H1 (cell line): ENCODE data around the gene BPGM. TPM values are rescaled to one million over a fixed set of nuclear protein-coding genes. Genes with fewer than 3 reads are reported as not detected.

Experiments
- CTCF ChIA-PET: fragments of 300-600 bp; sonication (Branson Sonifier 250); formaldehyde crosslinking; loops from one replicate; lab custom pipeline; 2021; ENCODE audit not compliant: partially characterized antibody; lab: Charles Lee
- POLR2A ChIA-PET: fragments of 300-600 bp; sonication (Branson Sonifier 250); formaldehyde crosslinking; loops from one replicate; lab custom pipeline; 2021; ENCODE audit warnings: inconsistent platforms; ENCODE audit not compliant: partially characterized antibody; lab: Charles Lee
- DNase-seq, 2 experiments: peaks; one replicate each; pipeline versions ENCODE4 v3.0.0 to v3.0.0-alpha.2; 2010 to 2022; ENCODE audit warnings: low spot score in 2 of 2, low read depth in 1 of 2, mixed read lengths in 1 of 2
- FAIRE-seq: peaks from 2 replicates; lab custom pipeline; 2011; peaks lifted over from hg19 to GRCh38; lab: Jason Lieb, UNC
- H2AFZ ChIP-seq: 2 replicates; pipeline ENCODE4 v1.8.1; 2012; ENCODE audit warnings: low read length, inconsistent platforms
- H2AK5ac ChIP-seq: 2 replicates; pipeline ENCODE4 v1.6.1; 2013; ENCODE audit warnings: low read depth, low read length
- H2BK120ac ChIP-seq: replicated peaks from 2 replicates; pipeline ENCODE3; 2013; ENCODE audit warnings: low read depth, low read length, inconsistent platforms
- H2BK12ac ChIP-seq: 2 replicates; pipeline ENCODE4 v1.6.1; 2013; ENCODE audit warnings: low read depth, low read length
- H2BK15ac ChIP-seq: 2 replicates; pipeline ENCODE4 v1.6.1; 2013; ENCODE audit warnings: low read length
- H2BK20ac ChIP-seq: 2 replicates; pipeline ENCODE4 v1.6.1; 2013; ENCODE audit warnings: low read length
- H2BK5ac ChIP-seq: 2 replicates; pipeline ENCODE4 v1.6.1; 2013; ENCODE audit warnings: low read depth, low read length
- H3K14ac ChIP-seq: 2 replicates; pipeline ENCODE4 v1.6.1; 2013; ENCODE audit warnings: inconsistent platforms; ENCODE audit not compliant: insufficient read length
- H3K18ac ChIP-seq: 2 replicates; pipeline ENCODE4 v1.6.1; 2013; ENCODE audit warnings: low read length; ENCODE audit errors: extremely low read depth
- H3K23ac ChIP-seq: 2 replicates; pipeline ENCODE4 v1.6.1; 2013; ENCODE audit warnings: inconsistent platforms; ENCODE audit not compliant: insufficient read length
- H3K23me2 ChIP-seq: 2 replicates; pipeline ENCODE4 v1.6.1; 2013; ENCODE audit warnings: low read depth, low read length
- H3K27ac ChIP-seq: 2 replicates; pipeline ENCODE4 v1.6.1; 2011; ENCODE audit warnings: low read depth, low read length, inconsistent platforms
- H3K27me3 ChIP-seq, 4 experiments: replicated peaks in 1 of 4; 1 replicate in 1 of 4; 2 replicates in 3 of 4; pipeline versions ENCODE4 v1.6.1 to v1.8.1; 2011 to 2013; ENCODE audit warnings: low read length in 3 of 4, mild to moderate bottlenecking in 3 of 4, inconsistent platforms in 2 of 4, mixed read lengths in 2 of 4, moderate library complexity in 1 of 4; ENCODE audit not compliant: control insufficient read depth in 3 of 4, insufficient read depth in 3 of 4; ENCODE audit errors: extremely low read depth in 1 of 4
- H3K36me3 ChIP-seq, 4 experiments: 2 replicates each; pipeline versions ENCODE4 v1.6.1 to v1.8.1; 2011 to 2013; ENCODE audit warnings: mild to moderate bottlenecking in 4 of 4, low read length in 3 of 4, moderate library complexity in 2 of 4, control low read depth in 1 of 4, inconsistent platforms in 1 of 4; ENCODE audit not compliant: insufficient read depth in 4 of 4, control insufficient read depth in 2 of 4
- H3K4ac ChIP-seq: replicated peaks from 2 replicates; pipeline ENCODE3; 2013; ENCODE audit warnings: low read length, low read depth, mixed read lengths, inconsistent platforms; ENCODE audit not compliant: insufficient read length
- H3K4me1 ChIP-seq, 4 experiments: replicated peaks in 1 of 4; 1 replicate in 1 of 4; 2 replicates in 3 of 4; pipeline versions ENCODE4 v1.6.1 to v1.8.1; 2011 to 2013; ENCODE audit warnings: low read length in 3 of 4, inconsistent platforms in 2 of 4, mixed read lengths in 1 of 4; ENCODE audit not compliant: insufficient read depth in 4 of 4, control insufficient read depth in 3 of 4
- H3K4me2 ChIP-seq, 2 experiments: 2 replicates each; pipeline versions ENCODE4 v1.6.1 to v1.8.1; 2011 to 2013; ENCODE audit warnings: low read depth in 2 of 2, low read length in 2 of 2, control low read depth in 1 of 2, inconsistent platforms in 1 of 2, mild to moderate bottlenecking in 1 of 2; ENCODE audit not compliant: insufficient read depth in 1 of 2
- H3K4me3 ChIP-seq, 4 experiments: fragments of 200-600, 300-600 bp in 1 of 4; sonication (generic), shearing (Covaris generic), sonication (Bioruptor Twin) in 1 of 4; 2 replicates each; pipeline versions ENCODE4 v1.5.1 to v1.8.1; 2011 to 2016; ENCODE audit warnings: low read length in 4 of 4, low read depth in 3 of 4, control low read depth in 2 of 4, inconsistent platforms in 2 of 4, mild to moderate bottlenecking in 2 of 4, mixed read lengths in 1 of 4, moderate library complexity in 1 of 4; ENCODE audit not compliant: insufficient read depth in 2 of 4; ENCODE audit errors: extremely low read depth in 1 of 4
- H3K56ac ChIP-seq: replicated peaks from 2 replicates; pipeline ENCODE3; 2013; ENCODE audit warnings: low read depth, mild to moderate bottlenecking, mixed read lengths, low read length, inconsistent platforms; ENCODE audit not compliant: insufficient read length
- H3K79me1 ChIP-seq: 2 replicates; pipeline ENCODE4 v1.6.1; 2013; ENCODE audit warnings: low read depth, low read length, control low read depth
- H3K79me2 ChIP-seq, 2 experiments: 2 replicates each; pipeline versions ENCODE4 v1.6.1 to v1.8.1; 2012 to 2013; ENCODE audit warnings: low read length in 2 of 2, mild to moderate bottlenecking in 2 of 2, inconsistent platforms in 1 of 2; ENCODE audit not compliant: insufficient read depth in 2 of 2, control insufficient read depth in 1 of 2
- H3K9ac ChIP-seq, 4 experiments: replicated peaks in 1 of 4; 1 replicate in 1 of 4; 2 replicates in 3 of 4; pipeline versions ENCODE4 v1.6.1 to v1.8.1; 2011 to 2013; ENCODE audit warnings: low read depth in 3 of 4, low read length in 3 of 4, control low read depth in 2 of 4, mild to moderate bottlenecking in 2 of 4, moderate library complexity in 2 of 4, inconsistent platforms in 1 of 4; ENCODE audit errors: extremely low read depth in 1 of 4
- H3K9me3 ChIP-seq, 2 experiments: 2 replicates each; pipeline versions ENCODE4 v1.6.1 to v1.8.1; 2012 to 2013; ENCODE audit warnings: mild to moderate bottlenecking in 2 of 2, moderate library complexity in 2 of 2, control low read depth in 1 of 2, inconsistent platforms in 1 of 2, low read depth in 1 of 2, low read length in 1 of 2, mixed read lengths in 1 of 2; ENCODE audit not compliant: insufficient read depth in 2 of 2
- H4K20me1 ChIP-seq, 2 experiments: replicated peaks in 1 of 2; 2 replicates each; pipeline versions ENCODE3 to v1.8.1; 2011 to 2013; ENCODE audit warnings: inconsistent platforms in 2 of 2, low read length in 2 of 2, mild to moderate bottlenecking in 1 of 2; ENCODE audit not compliant: insufficient read depth in 2 of 2, control insufficient read depth in 1 of 2
- H4K5ac ChIP-seq: 2 replicates; pipeline ENCODE4 v1.6.1; 2013; ENCODE audit warnings: low read length, low read depth, mixed read lengths, inconsistent platforms; ENCODE audit not compliant: insufficient read length
- H4K8ac ChIP-seq: 2 replicates; pipeline ENCODE4 v1.8.0; 2013; ENCODE audit warnings: mild to moderate bottlenecking, moderate library complexity, low read length, inconsistent platforms; ENCODE audit not compliant: insufficient read depth; ENCODE audit errors: extremely low read depth
- H4K91ac ChIP-seq: replicated peaks from 2 replicates; pipeline ENCODE3; 2013; ENCODE audit warnings: low read length, mixed read lengths, inconsistent platforms; ENCODE audit not compliant: insufficient read length
- GABPA ChIP-seq: IDR thresholded peaks from 2 replicates; pipeline ENCODE4 v1.6.1; 2011; ENCODE audit warnings: mild to moderate bottlenecking, low read length, moderate library complexity, borderline replicate concordance; ENCODE audit not compliant: insufficient read depth
- NRF1 ChIP-seq: IDR thresholded peaks from 2 replicates; pipeline ENCODE4 v1.6.1; 2011; ENCODE audit warnings: mild to moderate bottlenecking, low read depth, low read length, improper control_type of control experiment
- RNF2 ChIP-seq: fragments of 200-900, 300-1000 bp; sonication (generic); IDR thresholded peaks from 2 replicates; pipeline ENCODE4 v1.7.1; 2016; ENCODE audit warnings: borderline replicate concordance, low read depth, mild to moderate bottlenecking, antibody characterized with exemption, low read length; ENCODE audit not compliant: poor library complexity, severe bottlenecking; ENCODE audit errors: missing control alignments
- SP2 ChIP-seq: IDR thresholded peaks from 2 replicates; pipeline ENCODE4 v1.6.1; 2012; ENCODE audit warnings: mild to moderate bottlenecking, low read length, inconsistent platforms
- TEAD4 ChIP-seq: IDR thresholded peaks from 2 replicates; pipeline ENCODE4 v1.6.1; 2012; ENCODE audit warnings: low read depth, low read length, inconsistent platforms, mixed read lengths
- WGBS, 2 experiments: shearing (Covaris generic) in 1 of 2; methylation state at CpG; one replicate each; pipeline versions ENCODE4 v1.1.6 to v1.1.7; 2013 to 2015; ENCODE audit warnings: low lambda C conversion rate in 2 of 2, mixed read lengths in 2 of 2, inconsistent platforms in 1 of 2, low coverage in 1 of 2, missing lambda C conversion rate in 1 of 2; ENCODE audit not compliant: insufficient replicate concordance in 2 of 2, insufficient coverage in 1 of 2, insufficient read length in 1 of 2; ENCODE audit errors: extremely low coverage in 1 of 2, missing lambda C conversion rate in 1 of 2; 5-methylcytosine and 5-hydroxymethylcytosine counted together
- polyA plus RNA-seq, 7 experiments: library from polyadenylated mRNA; depleted of rRNA in 3 of 7; stranded (reverse) in 5 of 7; unstranded in 2 of 7; fragments of >200 nt in 5 of 7; fragments of 200-250 nt in 2 of 7; gene quantifications; 1 replicate in 5 of 7; 2 replicates in 1 of 7; 4 replicates in 1 of 7; pipeline versions ENCODE4 v1.2.1 to v1.2.3, GENCODE V29; 2011 to 2013; ENCODE audit warnings: missing spikeins in 2 of 7, mixed read lengths in 2 of 7
- total RNA-seq: library from RNA; stranded (reverse); fragmentation: NEBNext Ultra II Directional; extraction: Animal tissue kit (Norgen Biotek cat#: 25700); gene quantifications from 2 replicates; pipeline ENCODE4 v1.2.1, GENCODE V29; 2021

BPGM gene
- total and polyA plus RNA-seq, 2 of the 8 experiments (the other 6 are each of a cell fraction or from before 2014, with no cell fraction given), result 9.7 to 15.3 TPM

DNA sequence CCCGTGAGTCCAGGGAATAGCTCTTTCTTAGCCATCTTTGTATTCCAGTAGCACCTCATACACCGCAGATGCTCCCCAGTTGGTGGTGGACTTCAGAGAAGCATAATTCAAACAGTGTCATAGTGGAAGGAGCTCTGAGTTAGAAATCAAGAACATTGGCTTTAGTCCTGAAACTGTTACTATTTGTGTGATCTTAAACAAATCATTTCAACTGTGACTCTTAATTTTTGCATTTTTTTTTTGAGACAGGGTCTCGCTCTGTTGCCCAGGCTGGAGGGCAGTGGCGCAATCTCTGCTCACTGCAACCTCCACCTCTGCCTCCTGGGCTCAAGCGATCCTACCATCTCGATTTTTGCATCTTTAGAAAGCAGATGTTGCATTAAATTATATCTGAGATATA, 1.8 kb downstream of the BPGM start:
- POLR2A ChIA-PET, result interaction anchor here (1.1 to 2.5 kb wide), 4 partner anchors 9 to 29 kb away, joined by 3 to 7 read pairs (median 4); no protein-coding TSS in a partner anchor

More for the DNA sequence above, 1.8 kb downstream of the BPGM start:
- H3K27me3 ChIP-seq, result no peaks in the 10 kb centered on the region
- H3K4me2 ChIP-seq, result no peak overlapping the region
- no peak overlapping the region for H4K8ac ChIP-seq
- no peak overlapping the region for H2BK5ac ChIP-seq
- no peak overlapping the region for H3K14ac ChIP-seq
- no peak overlapping the region for H2AK5ac ChIP-seq
- peaks cover 0 to 18% of the 10 kb centered on the region in 2 experiments; a peak in 2 of 4 replicates for H3K79me2 ChIP-seq
- H3K18ac ChIP-seq, result no peak overlapping the region
- DNase-seq, result no peak
- H4K20me1 ChIP-seq, result peaks cover 0 to 1% of the 10 kb centered on the region in 2 experiments
- H3K4me1 ChIP-seq, result 0 out of 7 replicates have a peak, but pooled peaks cover 0 to 3% (median under 1%) of the 10 kb centered on the region in 4 experiments
- no peaks in the 10 kb centered on the region; the same call in 1 of the 2 replicates for H3K79me1 ChIP-seq
- no peak overlapping the region for H3K4ac ChIP-seq
- H4K91ac ChIP-seq, result no peak overlapping the region
- H3K36me3 ChIP-seq, result no peaks in the 10 kb centered on the region
- H3K23me2 ChIP-seq, result peaks cover 6% of the 10 kb centered on the region; the same call in 1 of the 2 replicates
- no peak overlapping the region for H4K5ac ChIP-seq
- no peak overlapping the region for H2BK20ac ChIP-seq
- CTCF ChIA-PET, result interaction anchor here (0.7 to 10.2 kb wide), 10 partner anchors 9 to 910 kb away, joined by 3 to 108 read pairs (median 5); partner anchors contain the start of gene AKR1B10
- H3K23ac ChIP-seq, result no peak overlapping the region
- no peak overlapping the region for H3K27ac ChIP-seq
- TF ChIP-seq TEAD4 (no peak), SP2 (no peak), NRF1 (no peak), RNF2 (no peak), GABPA (no peak)
- FAIRE-seq, result no peak
- no peak overlapping the region for H2BK12ac ChIP-seq
- H2AFZ ChIP-seq, result no peak overlapping the region
- H3K4me3 ChIP-seq, result no peak overlapping the region
- no peak overlapping the region for H2BK120ac ChIP-seq
- H3K9ac ChIP-seq, result no peak overlapping the region
- no peak overlapping the region for H2BK15ac ChIP-seq
- no peaks in the 10 kb centered on the region for H3K9me3 ChIP-seq
- H3K56ac ChIP-seq, result no peak overlapping the region
- 96% methylated on average over 6 of the region's 6 CpGs; no CpG with 5 or more reads in 1 of the 2 experiments for WGBS, 2 experiments
